OCI-M2 (cell line): ENCODE data around the gene GRIK4.
"Not testable (repeated sequence)": the region's sequence is repeated elsewhere in the genome, so short reads cannot be mapped to it uniquely, and the experiment has no call there.

Experiments
- DNase-seq: peaks from one replicate; lab custom pipeline; 2025; ENCODE audit not compliant: unreplicated experiment; lab: John Stamatoyannopoulos, UW

Gene GRIK4

DNA sequence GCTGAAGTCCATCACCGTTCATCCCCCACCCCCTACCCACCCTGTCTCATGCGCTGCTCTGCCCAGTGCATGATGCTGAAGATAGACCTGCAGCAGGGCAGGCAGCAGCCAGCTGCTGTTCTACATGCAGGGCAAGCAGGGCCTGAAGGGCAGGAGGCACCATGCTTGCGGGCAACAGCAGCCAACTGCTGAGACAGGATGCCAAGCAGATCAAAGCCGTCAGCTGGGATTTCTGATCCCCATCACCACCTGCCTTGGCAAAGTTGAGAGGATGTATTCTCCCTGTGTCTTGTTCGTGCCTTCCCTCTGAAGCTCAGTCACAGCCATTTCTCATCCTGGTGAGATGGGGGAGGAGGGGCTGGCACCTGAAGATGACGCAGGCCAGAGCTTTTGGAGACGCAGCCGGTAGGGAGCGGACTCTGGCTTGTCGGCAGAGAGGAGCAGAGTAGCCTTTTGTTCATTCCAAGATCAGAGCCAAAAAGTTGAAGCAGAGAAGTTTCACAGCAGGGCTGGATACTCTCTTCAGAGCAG lies 227.0 kb downstream of the GRIK4 start:
- DNase-seq: no peak

DNA sequence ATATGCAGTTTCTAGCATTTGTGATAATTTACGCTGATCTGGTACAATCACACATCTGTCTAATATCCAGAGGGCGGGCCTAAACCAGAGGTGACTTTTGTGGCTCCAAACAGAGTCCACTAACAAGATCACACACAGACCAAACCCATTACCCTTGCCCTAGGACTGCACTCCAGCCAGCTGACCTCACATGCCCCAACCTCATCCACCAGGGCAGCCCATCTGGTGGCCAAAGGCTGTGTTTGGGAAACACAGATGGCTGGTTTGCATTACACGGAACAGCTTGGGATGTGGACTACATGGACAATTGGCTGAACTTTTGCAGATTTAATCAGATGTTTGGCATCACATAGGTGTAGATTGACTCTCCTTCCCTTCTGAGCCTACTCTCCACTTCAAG lies 228.2 kb downstream of the GRIK4 start:
- DNase-seq: no peak

DNA sequence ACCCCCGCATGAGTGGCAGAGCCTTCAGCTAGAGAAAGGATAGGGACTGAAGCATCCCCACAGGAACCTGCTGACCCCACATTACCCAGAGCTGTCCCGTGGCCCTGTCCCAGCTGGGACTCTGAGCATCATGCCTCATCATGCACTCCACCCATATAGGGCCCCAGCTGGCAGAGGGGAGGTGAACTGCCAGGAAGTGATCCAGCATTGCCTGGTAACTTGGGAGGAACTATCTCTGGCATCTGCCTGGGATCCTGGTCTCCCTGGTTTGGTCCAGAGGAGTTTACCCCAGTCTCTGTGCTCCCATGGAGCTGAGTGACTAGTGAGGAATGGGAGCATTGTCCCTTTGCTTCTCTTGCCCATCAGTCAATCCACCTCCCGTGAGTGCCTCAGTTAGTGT lies 228.8 kb downstream of the GRIK4 start:
- no peak for DNase-seq

GRCh38 chr11:120744016-120744994 lies 232.8 kb downstream of the GRIK4 start:
- no peak for DNase-seq

DNA sequence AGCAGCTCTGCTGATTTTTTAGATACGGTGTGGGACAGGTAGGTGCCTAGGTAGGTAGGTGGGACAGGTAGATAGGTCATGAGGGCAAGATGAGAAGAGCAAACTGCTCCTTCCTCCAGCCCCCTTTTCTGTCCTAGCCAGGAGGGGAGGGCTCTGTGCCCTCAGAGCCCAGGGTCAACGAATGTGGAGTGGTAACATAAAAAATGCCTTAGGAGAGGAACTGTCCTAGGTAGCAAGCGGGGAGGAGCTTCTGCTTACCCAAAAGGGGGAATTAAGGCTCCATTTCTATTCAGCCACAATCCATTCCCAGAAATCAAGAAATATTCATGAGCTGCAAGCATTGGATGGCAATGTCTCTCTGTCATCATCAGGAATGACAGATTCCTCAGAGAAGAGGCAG lies 234.8 kb downstream of the GRIK4 start:
- no peak for DNase-seq

DNA sequence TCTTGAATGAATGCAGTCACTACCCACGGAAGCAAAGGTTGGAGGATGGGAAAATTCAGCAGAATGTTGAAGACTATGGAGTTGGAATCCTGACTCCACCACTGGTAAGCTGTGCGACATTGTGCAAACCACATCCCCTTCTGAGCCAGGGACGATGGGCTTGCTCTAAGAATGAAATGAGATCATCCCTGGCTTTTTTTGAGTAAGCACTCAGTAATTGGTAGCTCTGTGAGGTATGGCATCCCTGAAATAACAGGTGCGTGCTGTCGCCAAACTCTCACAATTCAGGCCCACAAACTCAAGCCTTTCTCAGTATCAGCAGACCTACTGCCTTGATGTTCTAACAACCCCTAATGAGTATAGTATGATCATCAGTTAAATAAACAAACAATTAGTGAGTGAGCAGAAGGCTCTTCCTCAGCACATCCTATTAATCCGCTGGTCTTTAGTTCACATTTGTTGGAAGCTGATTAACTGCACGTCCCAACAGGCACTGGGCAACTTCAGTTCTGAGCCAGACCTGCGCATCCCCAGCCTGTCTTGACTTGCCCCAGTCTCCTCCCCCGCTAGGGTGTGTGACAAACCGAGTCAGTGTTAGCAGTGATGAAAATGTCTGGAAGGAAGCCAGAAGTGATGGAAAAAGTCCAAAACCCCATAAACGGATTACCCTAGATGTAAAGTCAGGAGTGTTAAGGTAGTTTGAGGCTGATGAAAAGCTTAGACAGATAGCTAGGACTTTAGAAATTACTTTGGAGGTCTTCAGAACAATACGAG lies 235.5 kb downstream of the GRIK4 start:
- DNase-seq: no peak

GRCh38 chr11:120747850-120748814 lies 236.6 kb downstream of the GRIK4 start:
- DNase-seq: no peak

DNA sequence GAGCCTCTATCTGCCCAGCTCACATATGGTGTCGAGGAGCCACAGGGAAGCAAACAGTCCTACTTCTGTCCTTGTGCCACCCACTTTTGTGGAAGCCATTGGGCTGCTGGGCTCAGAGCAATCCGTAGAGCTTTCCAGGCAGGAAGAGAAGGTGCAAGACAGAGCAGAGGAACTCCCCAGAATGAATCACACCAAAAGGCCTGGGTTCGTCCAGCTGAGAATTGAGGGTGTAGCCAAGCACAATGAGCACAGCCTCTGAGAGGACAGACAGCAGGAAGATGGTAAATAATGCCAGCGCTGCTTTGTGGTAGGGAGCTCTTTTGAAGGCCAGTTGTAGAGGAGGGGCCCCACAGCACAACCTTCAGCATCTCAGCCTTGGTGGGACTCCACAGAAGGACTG lies 237.8 kb downstream of the GRIK4 start:
- no peak for DNase-seq

GRCh38 chr11:120750647-120751549 lies 239.3 kb downstream of the GRIK4 start:
- no peak for DNase-seq

DNA sequence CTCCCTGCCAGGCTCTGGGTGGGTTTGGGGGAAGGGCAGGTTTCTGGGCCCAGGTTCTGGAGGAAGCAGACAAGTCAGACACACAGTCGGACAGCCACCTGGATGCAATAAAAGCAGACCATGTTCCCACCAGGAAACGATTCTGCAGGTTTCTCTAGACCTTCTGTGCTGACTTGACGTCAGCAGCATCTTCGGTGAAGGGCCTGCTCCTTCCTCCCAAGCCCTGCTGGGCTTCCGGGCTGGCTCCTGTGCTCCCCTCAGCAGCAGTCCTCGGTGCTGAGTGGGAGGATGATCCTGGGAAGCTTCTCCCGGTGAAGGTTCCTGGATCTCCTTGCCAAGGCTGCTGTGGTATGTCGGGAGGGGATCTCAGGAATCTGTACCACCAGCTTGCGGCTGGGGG lies 240.0 kb downstream of the GRIK4 start:
- no peak for DNase-seq

GRCh38 chr11:120752668-120753067 lies 241.1 kb downstream of the GRIK4 start:
- no peak for DNase-seq

- no peak for DNase-seq
Measured at GRCh38 chr11:120756931-120757330, 245.4 kb downstream of the GRIK4 start.

DNA sequence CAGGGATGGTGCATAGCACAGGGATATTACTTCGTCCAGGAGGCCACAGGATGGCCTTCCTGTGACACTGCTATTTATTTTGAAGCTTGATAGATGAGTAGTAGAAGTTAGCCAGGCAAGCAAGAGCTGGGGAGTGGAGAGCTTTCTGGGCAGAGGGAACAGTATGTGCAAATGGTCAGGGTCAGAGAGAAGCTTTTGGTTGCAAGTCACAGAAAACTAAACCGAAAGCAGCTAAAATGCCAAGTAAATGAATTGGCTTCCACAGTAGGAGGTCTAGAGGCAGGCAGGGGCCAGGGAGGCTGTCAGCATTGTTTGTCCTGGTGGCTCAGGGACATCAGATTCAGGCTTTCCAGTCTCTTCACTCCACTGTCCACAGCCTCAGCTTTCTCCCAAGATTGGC lies 247.5 kb downstream of the GRIK4 start:
- no peak for DNase-seq

DNA sequence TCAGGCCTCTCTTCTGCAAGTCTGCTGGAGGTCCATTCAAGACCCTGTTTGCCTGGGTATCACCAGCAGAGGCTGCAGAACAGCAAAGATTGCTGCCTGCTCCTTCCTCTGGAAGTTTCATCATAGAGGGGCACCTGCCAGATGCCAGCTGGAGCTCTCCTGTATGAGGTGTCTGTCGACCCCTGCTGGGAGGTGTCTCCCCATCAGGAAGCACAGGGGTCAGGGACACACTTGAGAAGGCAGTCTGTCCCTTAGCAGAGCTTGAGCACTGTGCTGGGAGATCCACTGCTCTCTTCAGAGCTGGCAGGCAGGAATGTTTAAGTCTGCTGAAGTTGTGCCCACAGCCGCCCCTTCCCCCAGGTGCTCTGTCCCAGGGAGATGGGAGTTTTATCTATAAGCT lies 254.2 kb downstream of the GRIK4 start:
- not testable (repeated sequence) for DNase-seq

DNA sequence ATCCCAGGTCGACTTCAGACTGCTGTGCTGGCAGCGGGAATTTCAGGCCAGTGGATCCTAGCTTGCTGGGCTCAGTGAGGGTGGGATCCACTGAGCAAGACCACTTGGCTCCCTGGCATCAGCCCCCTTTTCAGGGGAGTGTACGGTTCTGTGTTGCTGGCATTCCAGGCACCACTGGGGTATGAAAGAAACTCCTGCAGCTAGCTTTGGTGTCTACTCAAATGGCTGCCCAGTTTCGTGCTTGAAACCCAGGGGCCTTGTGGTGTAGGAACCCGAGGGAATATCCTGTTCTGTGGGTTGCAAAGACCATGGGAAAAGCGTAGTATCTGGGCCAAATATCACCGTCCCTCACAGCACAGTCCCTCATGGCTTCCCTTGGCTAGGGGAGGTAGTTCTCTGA lies 254.8 kb downstream of the GRIK4 start:
- no peak for DNase-seq

- no peak for DNase-seq
Measured at GRCh38 chr11:120768949-120769348, 257.4 kb downstream of the GRIK4 start.

DNA sequence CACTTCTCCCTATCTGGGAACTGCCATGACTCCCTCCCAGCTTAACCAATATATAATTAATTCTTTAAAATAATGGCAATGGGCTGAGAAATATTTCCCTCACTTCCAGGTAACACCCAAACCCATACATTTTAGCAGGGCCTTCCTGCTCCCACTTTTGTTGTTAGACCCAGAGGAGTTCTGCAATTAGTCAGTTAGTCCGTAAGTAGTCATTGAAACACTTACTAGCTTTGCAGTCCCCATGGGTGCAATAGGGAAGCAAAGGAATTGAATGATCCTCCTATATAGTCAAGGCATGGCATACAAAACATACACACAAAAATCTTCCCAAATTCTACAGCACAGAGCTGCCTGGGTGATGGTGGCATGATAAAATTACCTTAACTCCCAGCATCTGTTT lies 258.4 kb downstream of the GRIK4 start:
- DNase-seq: no peak

GRCh38 chr11:120771551-120772060 lies 260.1 kb downstream of the GRIK4 start:
- DNase-seq: no peak

DNA sequence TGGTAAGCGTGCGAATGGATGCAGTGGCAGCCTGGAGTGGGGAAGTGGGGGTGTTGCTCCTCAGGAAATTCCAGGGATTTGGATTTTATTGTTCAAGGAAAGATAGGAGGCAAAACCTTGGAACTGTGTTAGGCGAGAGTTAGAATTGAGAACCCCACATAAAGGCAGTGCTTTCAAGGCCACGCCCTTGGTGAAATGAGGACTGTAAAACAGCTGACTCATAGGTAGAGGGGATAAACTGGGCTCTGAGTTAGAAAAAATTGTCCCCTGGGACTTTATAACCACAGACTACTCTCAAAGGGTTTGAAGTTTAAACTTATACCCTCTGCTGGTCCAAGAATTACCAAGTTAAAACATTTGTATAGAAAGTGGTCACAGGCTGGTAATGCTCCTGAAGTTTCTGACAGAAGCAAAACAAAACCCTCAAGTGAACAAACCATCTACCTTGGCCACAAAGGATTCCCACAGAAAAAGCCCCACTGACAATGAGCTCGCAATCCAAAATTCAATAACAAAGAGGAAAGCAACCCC lies 262.0 kb downstream of the GRIK4 start:
- DNase-seq: no peak
